Kidney (tissue), 14 donors: ENCODE results near the gene ZPBP2. TPM values are rescaled to one million over a fixed set of nuclear protein-coding genes. Genes with fewer than 3 reads are reported as not detected.
"Not testable (repeated sequence)": the region's sequence is repeated elsewhere in the genome, so short reads cannot be mapped to it uniquely, and the experiment has no call there.

Experiments used
- DNase-seq, 5 donors: peaks; one replicate each; pipeline ENCODE4 v3.0.0-alpha.2; 2013 to 2020
- FAIRE-seq: peaks from 2 replicates; lab custom pipeline; 2012; peaks lifted over from hg19 to GRCh38; lab: Jason Lieb, UNC
- H3K27ac ChIP-seq, 2 donors: one replicate each; pipeline ENCODE4 v1.7.0; 2013; ENCODE audit warnings: low read depth in 2 of 2, low read length in 2 of 2, inconsistent platforms in 1 of 2
- H3K27me3 ChIP-seq: one replicate; pipeline ENCODE4 v1.7.1; 2013; ENCODE audit warnings: low read length, inconsistent platforms; ENCODE audit not compliant: control insufficient read depth, insufficient read depth
- H3K36me3 ChIP-seq, 3 donors: one replicate each; pipeline versions ENCODE4 v1.7.0 to v1.7.1; 2013; ENCODE audit warnings: low read length in 3 of 3, control low read depth in 1 of 3, inconsistent platforms in 1 of 3; ENCODE audit not compliant: insufficient read depth in 3 of 3, control insufficient read depth in 2 of 3
- H3K4me1 ChIP-seq, 3 donors: one replicate each; pipeline versions ENCODE4 v1.7.0 to v1.7.1; 2013; ENCODE audit warnings: low read length in 3 of 3, inconsistent platforms in 1 of 3, low read depth in 1 of 3; ENCODE audit not compliant: control insufficient read depth in 2 of 3, insufficient read depth in 2 of 3
- H3K4me3 ChIP-seq, 3 donors: one replicate each; pipeline versions ENCODE4 v1.7.0 to v1.8.1; 2013; ENCODE audit warnings: low read length in 3 of 3, control low read depth in 1 of 3, inconsistent platforms in 1 of 3
- H3K9ac ChIP-seq, 3 donors: one replicate each; pipeline versions ENCODE4 v1.7.0 to v1.7.1; 2013; ENCODE audit warnings: low read length in 3 of 3, control low read depth in 1 of 3, inconsistent platforms in 1 of 3
- H3K9me3 ChIP-seq, 3 donors: one replicate each; pipeline versions ENCODE4 v1.7.0 to v1.7.1; 2013; ENCODE audit warnings: low read length in 3 of 3, control low read depth in 1 of 3, inconsistent platforms in 1 of 3; ENCODE audit not compliant: control insufficient read depth in 2 of 3, insufficient read depth in 1 of 3
- intact Hi-C: fragments of 100-400 bp; cut with DNase I; formaldehyde crosslinking; loops from one replicate; pipeline ENCODE4 v1.11.1; 2022
- polyA plus RNA-seq: library from polyadenylated mRNA; stranded (reverse); fragments of 350-450 nt; fragmentation: Illumina TruSeq; extraction: RNeasy Lipid Tissue Mini Kit (QIAGEN cat#74804); gene quantifications from one replicate; pipeline ENCODE4 v1.2.3, GENCODE V29; 2014; ENCODE audit warnings: low read depth, low replicate concordance; ENCODE audit not compliant: insufficient read depth
- total RNA-seq: library from RNA; stranded (reverse); fragmentation: NEBNext Ultra II Directional; extraction: Animal tissue kit (Norgen Biotek cat#: 25700); gene quantifications from one replicate; pipeline ENCODE4 v1.2.1, GENCODE V29; 2021
- TF ChIP-seq, protein P1 (sequence below): IDR thresholded peaks from 3 replicates; pipeline ENCODE4 v1.5.1; 2012; ENCODE audit warnings: mild to moderate bottlenecking, moderate library complexity, borderline replicate concordance; ENCODE audit not compliant: insufficient read depth; ENCODE audit errors: extremely low read depth
- donor health status: control.
- donor health status: control.
- donor health status: control.
- donor health status: control.
- donor health status: control.
- donor health status: DM: yes; HTN: yes; CAD: no.
- donor health status: Normal renal cell carcinoma (clear cell type).

Gene ZPBP2
- total and polyA plus RNA-seq, 2 donors from 2014 or later = not detected

DNA sequence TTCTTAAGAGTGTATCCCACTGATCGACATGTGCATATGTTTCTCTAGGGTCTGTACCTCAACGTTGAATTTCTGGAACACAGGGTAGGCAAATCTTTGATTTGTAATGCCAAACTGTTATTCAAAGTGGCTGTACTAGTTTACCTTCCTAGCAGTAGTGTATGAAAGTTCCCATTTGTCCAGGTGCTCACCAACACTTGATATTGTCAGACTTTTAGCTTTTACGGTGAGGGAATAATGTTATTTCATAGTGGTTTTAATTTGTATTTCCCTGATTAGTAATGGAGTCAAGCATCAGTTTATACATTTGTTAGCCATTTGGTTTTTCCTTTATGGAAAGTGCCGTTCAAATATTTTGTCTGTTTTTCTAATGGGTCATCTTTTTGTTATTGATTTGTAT is 30.1 kb downstream of the ZPBP2 start:
- TF ChIP-seq, protein P1, sequence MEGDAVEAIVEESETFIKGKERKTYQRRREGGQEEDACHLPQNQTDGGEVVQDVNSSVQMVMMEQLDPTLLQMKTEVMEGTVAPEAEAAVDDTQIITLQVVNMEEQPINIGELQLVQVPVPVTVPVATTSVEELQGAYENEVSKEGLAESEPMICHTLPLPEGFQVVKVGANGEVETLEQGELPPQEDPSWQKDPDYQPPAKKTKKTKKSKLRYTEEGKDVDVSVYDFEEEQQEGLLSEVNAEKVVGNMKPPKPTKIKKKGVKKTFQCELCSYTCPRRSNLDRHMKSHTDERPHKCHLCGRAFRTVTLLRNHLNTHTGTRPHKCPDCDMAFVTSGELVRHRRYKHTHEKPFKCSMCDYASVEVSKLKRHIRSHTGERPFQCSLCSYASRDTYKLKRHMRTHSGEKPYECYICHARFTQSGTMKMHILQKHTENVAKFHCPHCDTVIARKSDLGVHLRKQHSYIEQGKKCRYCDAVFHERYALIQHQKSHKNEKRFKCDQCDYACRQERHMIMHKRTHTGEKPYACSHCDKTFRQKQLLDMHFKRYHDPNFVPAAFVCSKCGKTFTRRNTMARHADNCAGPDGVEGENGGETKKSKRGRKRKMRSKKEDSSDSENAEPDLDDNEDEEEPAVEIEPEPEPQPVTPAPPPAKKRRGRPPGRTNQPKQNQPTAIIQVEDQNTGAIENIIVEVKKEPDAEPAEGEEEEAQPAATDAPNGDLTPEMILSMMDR = no peak
- intact Hi-C loops = no loop called here
- Histone ChIP-seq H3K9me3 (no peaks in the 10 kb centered on the region), H3K27me3 (no peaks in the 10 kb centered on the region), H3K4me1 (no peaks in the 10 kb centered on the region), H3K9ac (no peak overlapping the region), H3K4me3 (no peak overlapping the region), H3K36me3 (no peaks in the 10 kb centered on the region), H3K27ac (no peak overlapping the region)
- FAIRE-seq (no peak), DNase-seq (no peak)

DNA sequence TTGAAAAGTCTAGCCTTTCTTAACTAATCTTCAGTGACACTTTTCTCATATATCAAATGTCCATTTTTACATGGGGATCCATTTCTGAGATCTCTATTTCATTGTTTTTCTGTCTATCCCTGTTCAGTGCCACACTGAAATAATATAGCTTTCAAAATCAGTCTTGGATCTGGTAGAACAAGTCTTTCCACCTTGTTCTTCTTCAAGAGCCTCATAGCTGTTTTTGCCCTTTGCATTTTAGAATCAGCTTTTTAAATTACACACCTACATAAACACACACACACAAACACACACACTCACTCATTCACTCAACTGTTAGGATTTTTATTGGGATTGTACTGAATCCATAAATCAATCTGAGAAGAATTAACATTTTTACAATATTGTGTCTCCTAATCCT is 31.2 kb downstream of the ZPBP2 start:
- no peak overlapping the region for H3K4me3 ChIP-seq
- H3K27me3 ChIP-seq = no peaks in the 10 kb centered on the region
- TF ChIP-seq, protein P1 = no peak
- H3K9me3 ChIP-seq = no peaks in the 10 kb centered on the region
- peaks cover 0 to 3% (median 0%) of the 10 kb centered on the region in 3 donors for H3K36me3 ChIP-seq
- no peaks in the 10 kb centered on the region for H3K4me1 ChIP-seq
- no peak overlapping the region for H3K27ac ChIP-seq
- DNase-seq = no peak
- no peak overlapping the region for H3K9ac ChIP-seq
- intact Hi-C loops = no loop called here
- FAIRE-seq = no peak

- H3K36me3 ChIP-seq, H3K9me3 ChIP-seq, H3K27ac ChIP-seq, H3K9ac ChIP-seq, FAIRE-seq, H3K4me1 ChIP-seq, H3K27me3 ChIP-seq, intact Hi-C loops, DNase-seq, H3K4me3 ChIP-seq: not testable (repeated sequence)
Observed at GRCh38 chr17:39902027-39902426, 34.0 kb downstream of the ZPBP2 start.

GRCh38 chr17:39903158-39903884 is 35.3 kb downstream of the ZPBP2 start:
- TF ChIP-seq, protein P1 = no peak
- no peak overlapping the region for H3K27ac ChIP-seq
- no peak overlapping the region for H3K9ac ChIP-seq
- DNase-seq (no peak), FAIRE-seq (no peak)
- H3K36me3 ChIP-seq = peaks cover 0 to 3% (median 0%) of the 10 kb centered on the region in 3 donors
- no peak overlapping the region for H3K4me3 ChIP-seq
- intact Hi-C loops = no loop called here
- no peaks in the 10 kb centered on the region for H3K9me3 ChIP-seq
- H3K4me1 ChIP-seq = no peaks in the 10 kb centered on the region
- H3K27me3 ChIP-seq = no peaks in the 10 kb centered on the region
